ENCODE results near the gene BBOX1.

Gene BBOX1

GRCh38 chr11:27061461-27061821 lies 20.8 kb downstream of the BBOX1 start:
- Mint-ChIP-seq H3K27ac (no peak overlapping the region), H3K27me3 (ENCODE audit: low read depth, poor library complexity) (no peaks in the 10 kb centered on the region), H3K4me3 (no peak overlapping the region), H3K9me3 (no peaks in the 10 kb centered on the region), H3K4me1 (no peaks in the 10 kb centered on the region), H3K36me3 (ENCODE audit: low read depth) (no peaks in the 10 kb centered on the region)
- no peak for DNase-seq
- TF ChIP-seq CTCF (IDR thresholded peaks at IDR 0.05): no peak

- Mint-ChIP-seq H3K36me3 (ENCODE audit: low read depth) (no peaks in the 10 kb centered on the region), H3K4me3 (no peak overlapping the region), H3K4me1 (no peaks in the 10 kb centered on the region), H3K27ac (no peak overlapping the region), H3K27me3 (ENCODE audit: low read depth, poor library complexity) (no peaks in the 10 kb centered on the region), H3K9me3 (no peaks in the 10 kb centered on the region)
- no peak for DNase-seq
- no peak for TF ChIP-seq CTCF (IDR thresholded peaks at IDR 0.05)
Observed at GRCh38 chr11:27064086-27064485, 23.5 kb downstream of the BBOX1 start.

- no peak for DNase-seq
- Mint-ChIP-seq H3K4me3 (no peak overlapping the region), H3K36me3 (ENCODE audit: low read depth) (no peaks in the 10 kb centered on the region), H3K9me3 (peaks cover 15% of the 10 kb centered on the region), H3K4me1 (peaks cover 5% of the 10 kb centered on the region), H3K27me3 (ENCODE audit: low read depth, poor library complexity) (no peaks in the 10 kb centered on the region), H3K27ac (no peak overlapping the region)
- no peak for TF ChIP-seq CTCF (IDR thresholded peaks at IDR 0.05)
Observed at GRCh38 chr11:27075192-27075591, 34.6 kb downstream of the BBOX1 start.

GRCh38 chr11:27075655-27076054 lies 35.0 kb downstream of the BBOX1 start:
- no peak for TF ChIP-seq CTCF (IDR thresholded peaks at IDR 0.05)
- Mint-ChIP-seq H3K4me1 (peaks cover 5% of the 10 kb centered on the region), H3K9me3 (peaks cover 15% of the 10 kb centered on the region)

GRCh38 chr11:27076121-27076589 lies 35.5 kb downstream of the BBOX1 start:
- Mint-ChIP-seq H3K27me3 (ENCODE audit: low read depth, poor library complexity) (no peaks in the 10 kb centered on the region), H3K36me3 (ENCODE audit: low read depth) (no peaks in the 10 kb centered on the region), H3K4me3 (no peak overlapping the region), H3K9me3 (peaks cover 15% of the 10 kb centered on the region), H3K27ac (peak overlapping the region; percentile 20), H3K4me1 (peaks cover 5% of the 10 kb centered on the region)
- no peak for DNase-seq
- TF ChIP-seq CTCF (IDR thresholded peaks at IDR 0.05): no peak

More at GRCh38 chr11:27075655-27076054, 35.0 kb downstream of the BBOX1 start:
- peak overlapping the region; percentile 20 for H3K27ac Mint-ChIP-seq
- no peaks in the 10 kb centered on the region for H3K27me3 Mint-ChIP-seq (ENCODE audit: low read depth, poor library complexity)
- no peak overlapping the region for H3K4me3 Mint-ChIP-seq
- no peak for DNase-seq
- H3K36me3 Mint-ChIP-seq (ENCODE audit: low read depth): no peaks in the 10 kb centered on the region

- no peak overlapping the region for H3K27ac Mint-ChIP-seq
- no peaks in the 10 kb centered on the region for H3K9me3 Mint-ChIP-seq
- H3K36me3 Mint-ChIP-seq (ENCODE audit: low read depth): no peaks in the 10 kb centered on the region
- no peaks in the 10 kb centered on the region for H3K27me3 Mint-ChIP-seq (ENCODE audit: low read depth, poor library complexity)
- peaks cover 3% of the 10 kb centered on the region for H3K4me1 Mint-ChIP-seq
- no peak overlapping the region for H3K4me3 Mint-ChIP-seq
- no peak for DNase-seq
- no peak for TF ChIP-seq CTCF (IDR thresholded peaks at IDR 0.05)
Observed at GRCh38 chr11:27081056-27081455, 40.4 kb downstream of the BBOX1 start.
